ENCODE measurements around the gene SPATA32. TPM values are rescaled to one million over a fixed set of nuclear protein-coding genes. Genes with fewer than 3 reads are reported as not detected.
A peak's percentile ranks its signal among the peaks of the same experiment; 100 is the strongest.

SPATA32 gene
- total and polyA plus RNA-seq, 11 donors, result not detected

GRCh38 chr17:45226576-45226975 is 35.3 kb downstream of the SPATA32 start:
- Histone ChIP-seq H3K4me3 (peak overlapping the region in 7 of 12 donors; percentile 11 to 78 (median 28)), H3K27ac (peak overlapping the region in 11 of 12 donors; percentile 54 to 98 (median 78))

GRCh38 chr17:45225964-45226530 is 35.8 kb downstream of the SPATA32 start:
- H3K4me1 ChIP-seq, result peaks cover 0 to 87% (median 62%) of the 10 kb centered on the region in 12 donors
- no peaks in the 10 kb centered on the region for H3K9me3 ChIP-seq
- H3K27me3 ChIP-seq, result no peaks in the 10 kb centered on the region
- peak; percentile 79 to 89 (median 84) for DNase-seq
- intact Hi-C loops (cut with DNase I), result loop anchor here in 1 of 10 donors (5.0 kb wide), 1 partner anchor 36 kb away; the partner anchor contains the start of gene SPATA32
- TF ChIP-seq CTCF (IDR thresholded peaks at IDR 0.05), result no peak
- no peak for TF ChIP-seq POLR2A (IDR thresholded peaks at IDR 0.05)
- H3K27ac ChIP-seq, result peak overlapping the region in 11 of 12 donors; percentile 54 to 98 (median 78)
- WGBS, 4 donors, result 62 to 71% (median 66%) methylated on average over 9 to 11 of the region's 11 CpGs
- peak overlapping the region in 4 of 12 donors; percentile 28 to 78 (median 37) for H3K4me3 ChIP-seq
- H3K36me3 ChIP-seq, result no peaks in the 10 kb centered on the region
- ATAC-seq, result peak; percentile 2 to 49 (median 36)

More at GRCh38 chr17:45226576-45226975, 35.3 kb downstream of the SPATA32 start:
- Histone ChIP-seq H3K9me3 (no peaks in the 10 kb centered on the region), H3K36me3 (no peaks in the 10 kb centered on the region), H3K4me1 (peaks cover 0 to 89% (median 61%) of the 10 kb centered on the region in 12 donors), H3K27me3 (no peaks in the 10 kb centered on the region)
- WGBS, 4 donors, result 75 to 85% (median 82%) methylated on average over 3 of the region's 3 CpGs
- intact Hi-C loops (cut with DNase I), result loop anchor here in 1 of 10 donors (5.0 kb wide), 1 partner anchor 36 kb away; the partner anchor contains the start of gene SPATA32
- DNase-seq (peak in 1 of 5 donors; percentile 11), ATAC-seq (no peak)
- TF ChIP-seq CTCF (IDR thresholded peaks at IDR 0.05) (no peak), POLR2A (IDR thresholded peaks at IDR 0.05) (no peak)

GRCh38 chr17:45225051-45225700 is 36.7 kb downstream of the SPATA32 start:
- Histone ChIP-seq H3K36me3 (no peaks in the 10 kb centered on the region), H3K27ac (peak overlapping the region in 10 of 12 donors; percentile 11 to 98 (median 56)), H3K9me3 (no peaks in the 10 kb centered on the region), H3K4me1 (peaks cover 0 to 84% (median 58%) of the 10 kb centered on the region in 12 donors), H3K4me3 (peak overlapping the region in 4 of 12 donors; percentile 6 to 78 (median 58)), H3K27me3 (no peaks in the 10 kb centered on the region)
- WGBS, 4 donors, result 64 to 73% (median 68%) methylated on average over 3 to 7 of the region's 7 CpGs
- ATAC-seq (no peak), DNase-seq (peak in 2 of 5 donors; percentile 30 to 59)
- TF ChIP-seq POLR2A (IDR thresholded peaks at IDR 0.05), result no peak
- no peak for TF ChIP-seq CTCF (IDR thresholded peaks at IDR 0.05)
- intact Hi-C loops (cut with DNase I), result loop anchor here in 1 of 10 donors (5.0 kb wide), 1 partner anchor 37 kb away; the partner anchor contains the start of gene SPATA32

- Histone ChIP-seq H3K36me3 (no peaks in the 10 kb centered on the region), H3K9me3 (no peaks in the 10 kb centered on the region), H3K4me3 (peak overlapping the region in 4 of 12 donors; percentile 6 to 78 (median 58)), H3K27me3 (no peaks in the 10 kb centered on the region), H3K27ac (peak overlapping the region in 10 of 12 donors; percentile 11 to 98 (median 52)), H3K4me1 (peaks cover 0 to 81% (median 53%) of the 10 kb centered on the region in 12 donors)
- ATAC-seq, result no peak
- WGBS, 4 donors, result 73 to 79% (median 78%) methylated on average over 7 to 9 of the region's 9 CpGs
- DNase-seq, result peak in 2 of 5 donors; percentile 24 to 42
- TF ChIP-seq CTCF (IDR thresholded peaks at IDR 0.05), result no peak
- TF ChIP-seq POLR2A (IDR thresholded peaks at IDR 0.05), result no peak
- intact Hi-C loops (cut with DNase I), result loop anchor here in 4 of 10 donors (5.0 kb wide), 4 partner anchors 38 to 93 kb away; partner anchors contain the start of genes SPATA32 (in 3 of the 4) and MAP3K14 (in 1 of the 4)
These were observed 37.2 kb downstream of the SPATA32 start for GRCh38 chr17:45224671-45225050.
